Left hindlimb (tissue), 1 donor: ENCODE data around the gene GPC6.

Source experiments
- DNase-seq: peaks from one replicate; pipeline ENCODE4 v3.0.0-alpha.2; 2018

The GPC6 gene

DNA sequence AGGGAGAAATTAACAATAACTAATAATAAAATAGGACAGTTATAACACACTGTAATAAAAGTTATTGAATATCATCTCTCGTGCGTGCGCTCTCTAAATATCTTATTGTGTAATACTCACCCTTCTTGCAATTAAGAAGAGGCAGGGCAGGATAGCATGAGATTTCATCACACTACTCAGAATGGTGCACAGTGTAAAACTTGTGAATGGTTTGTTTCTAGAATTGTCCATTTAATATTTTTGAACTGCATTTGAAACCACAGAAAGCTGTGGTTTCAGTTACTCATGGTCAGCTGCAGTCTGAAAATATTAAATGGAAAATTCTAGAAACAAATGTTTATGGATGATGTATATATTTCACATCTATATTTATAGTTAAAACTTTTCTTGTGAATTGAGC, 1091.8 kb downstream of the GPC6 start:
- no peak for DNase-seq

DNA sequence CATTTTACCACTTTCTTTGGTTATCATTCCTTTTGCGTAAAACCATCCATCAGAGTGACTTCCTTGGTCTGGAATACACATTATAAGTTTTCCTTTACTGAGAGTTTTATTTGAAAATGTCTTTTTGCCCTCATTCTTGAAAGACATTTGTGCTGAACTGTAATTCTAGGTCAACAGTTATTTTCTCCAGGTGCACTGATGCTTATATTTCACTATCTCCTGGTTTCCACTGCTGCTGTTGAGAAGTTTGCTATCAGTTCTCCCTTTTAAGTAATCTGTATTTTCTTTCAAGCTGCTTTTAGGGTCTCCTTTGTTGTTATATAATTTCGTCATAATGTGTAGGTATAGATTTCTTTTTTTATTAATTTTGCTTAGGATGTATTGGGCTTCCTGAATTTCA, 1092.9 kb downstream of the GPC6 start:
- no peak for DNase-seq

DNA sequence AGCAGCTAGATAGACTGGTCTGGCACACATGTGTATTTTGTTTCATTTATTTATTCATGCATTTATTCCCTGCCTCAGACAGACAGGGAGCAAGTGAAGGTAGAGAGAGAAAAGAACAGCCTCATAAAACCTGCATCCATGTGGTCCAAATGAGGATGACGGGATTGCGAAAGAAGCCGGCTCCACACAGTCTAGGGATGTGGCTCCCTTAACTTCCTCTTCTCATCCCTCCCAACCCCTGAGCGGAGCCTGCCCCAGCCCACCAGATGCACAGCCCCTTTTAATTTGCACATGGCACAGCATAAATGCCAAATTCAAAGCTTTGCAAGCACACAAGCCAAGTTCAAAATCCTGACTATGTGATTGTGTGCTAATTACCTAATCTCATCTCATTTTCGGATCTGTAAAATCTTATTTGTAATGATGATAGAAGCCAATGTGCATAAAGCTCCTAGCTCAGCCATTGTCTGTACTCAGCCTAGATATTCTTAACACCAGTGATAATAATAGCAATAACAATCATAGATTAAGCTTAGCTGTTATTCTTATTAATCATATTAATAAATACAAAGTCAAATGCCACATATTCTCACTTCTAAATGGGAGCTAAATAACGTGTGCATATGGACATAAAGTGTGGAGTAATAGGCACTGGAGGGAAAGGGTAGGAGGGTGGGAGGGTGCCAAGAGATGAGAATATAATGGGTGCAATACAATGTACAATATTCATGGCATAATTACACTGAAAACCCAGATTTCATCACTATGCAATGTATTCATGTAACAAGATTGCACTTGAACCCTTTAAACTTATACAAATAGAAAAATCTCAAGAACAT, 1096.5 kb downstream of the GPC6 start:
- no peak for DNase-seq

DNA sequence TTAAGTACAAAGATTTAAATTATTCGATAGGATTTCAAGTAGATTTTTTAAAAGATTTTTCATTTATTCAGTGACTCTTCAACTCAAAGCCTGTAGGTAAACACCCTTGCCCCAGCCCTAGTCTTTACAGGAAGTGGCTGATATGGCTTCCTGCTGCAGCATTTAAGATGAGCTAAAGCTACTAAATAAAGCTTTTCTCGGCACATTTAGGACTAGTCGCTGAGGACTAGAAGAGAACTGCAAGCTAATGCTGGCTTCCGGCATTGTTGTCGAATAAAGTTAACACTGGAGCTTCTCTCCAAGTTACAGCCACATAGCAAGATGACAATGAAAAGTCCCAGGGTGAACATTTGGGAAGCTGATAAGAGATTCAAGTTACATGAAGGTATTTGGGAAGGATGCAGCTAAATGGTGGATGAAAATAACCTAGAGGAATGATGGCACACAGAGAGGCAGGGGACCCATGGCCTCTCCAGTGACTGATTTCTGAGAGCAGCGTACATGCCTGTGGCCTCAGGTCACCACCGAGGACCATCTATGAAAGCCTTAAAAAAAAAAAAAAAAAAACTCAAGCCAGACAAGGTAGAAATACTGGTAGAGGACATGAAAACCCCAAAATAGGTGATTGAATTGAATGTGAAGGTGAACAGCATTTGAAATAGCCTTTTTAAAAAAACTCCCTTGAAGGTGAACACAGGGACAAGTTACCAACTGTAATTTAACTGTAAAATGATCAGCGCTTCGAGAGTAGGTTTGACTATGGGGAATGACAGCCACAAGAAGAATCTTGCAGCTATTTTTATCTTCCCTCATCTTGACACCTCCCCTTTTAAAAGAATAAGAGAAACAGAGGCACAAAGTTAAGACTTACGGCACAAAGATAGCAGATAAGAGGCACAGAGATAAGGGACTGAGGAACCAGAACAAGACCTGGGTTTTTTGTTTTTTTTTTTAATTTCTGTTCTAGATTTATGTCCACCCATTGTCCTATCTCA, 1097.5 kb downstream of the GPC6 start:
- no peak for DNase-seq

DNA sequence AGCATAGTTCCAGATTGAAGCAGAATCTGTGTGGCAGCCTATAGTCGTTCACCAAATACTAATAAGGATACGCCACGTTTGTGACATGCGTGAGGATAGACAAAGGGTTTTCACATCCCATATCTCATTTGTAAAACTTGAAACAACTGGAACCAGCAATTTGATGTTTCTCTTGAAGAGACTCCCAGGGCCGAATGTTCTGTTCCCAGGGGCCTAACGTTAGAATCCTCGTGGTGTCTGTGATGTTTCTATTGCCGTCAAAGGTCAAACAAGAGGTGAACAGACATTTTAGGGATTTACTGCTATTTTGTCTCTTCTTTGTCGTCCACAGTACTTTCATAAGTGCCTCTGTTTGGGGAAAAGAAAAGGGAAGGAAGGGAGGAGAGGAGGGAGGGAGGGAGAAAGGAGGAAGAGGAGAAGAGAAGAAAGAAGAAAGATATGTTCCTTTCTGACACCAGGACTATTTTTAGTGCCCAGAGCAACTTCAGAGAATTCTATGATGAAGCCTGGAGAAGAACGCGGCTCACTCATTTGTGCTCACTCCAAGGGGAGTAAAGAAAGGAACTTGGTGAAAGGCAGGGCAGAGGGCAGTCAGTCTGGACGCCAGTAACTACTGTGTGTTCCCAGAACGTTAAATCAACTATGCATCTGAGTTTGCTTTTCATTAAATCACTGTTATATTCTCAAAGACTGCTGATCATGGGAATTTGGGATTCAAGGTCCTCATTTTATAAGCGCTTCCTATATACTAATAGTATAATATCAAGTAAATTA, 1098.3 kb downstream of the GPC6 start:
- no peak for DNase-seq

DNA sequence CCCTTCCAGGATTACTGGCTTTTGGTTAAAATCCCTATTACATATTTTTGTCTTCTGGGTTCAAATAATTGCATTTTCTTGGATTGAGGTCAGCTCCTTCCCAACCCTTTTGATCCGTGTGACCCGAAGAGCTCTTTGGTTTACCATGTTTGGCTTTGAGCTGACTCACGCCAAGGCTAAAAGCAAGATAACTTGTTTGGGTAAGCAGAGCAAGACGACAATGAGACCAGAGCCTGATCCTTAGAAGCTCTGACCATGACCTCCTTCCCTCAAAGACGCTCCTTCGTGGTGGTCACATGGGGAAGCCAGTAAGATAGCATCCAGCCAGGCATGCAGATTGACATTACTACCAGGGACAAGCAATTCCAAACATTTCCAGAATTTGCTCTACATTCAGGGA, 1099.0 kb downstream of the GPC6 start:
- DNase-seq = no peak

DNA sequence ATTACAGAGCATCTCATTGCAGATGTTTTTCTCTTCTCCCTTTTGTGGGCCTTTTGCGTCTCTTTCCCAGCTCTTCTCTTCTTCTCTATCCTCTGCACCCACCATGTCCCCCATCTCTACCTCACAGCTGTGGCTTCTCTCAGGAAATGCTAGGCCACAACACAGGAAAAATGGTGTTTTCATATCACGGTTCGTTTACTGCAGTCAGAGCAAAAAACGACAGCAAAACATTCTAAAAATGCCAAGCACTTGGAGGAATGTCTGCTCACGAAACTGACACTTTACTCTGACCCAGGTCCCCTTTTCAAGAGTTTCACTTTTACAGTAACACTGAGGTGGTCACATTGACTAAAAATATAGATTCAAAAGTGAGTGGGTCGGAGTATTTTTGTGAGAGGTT, 1100.7 kb downstream of the GPC6 start:
- no peak for DNase-seq

DNA sequence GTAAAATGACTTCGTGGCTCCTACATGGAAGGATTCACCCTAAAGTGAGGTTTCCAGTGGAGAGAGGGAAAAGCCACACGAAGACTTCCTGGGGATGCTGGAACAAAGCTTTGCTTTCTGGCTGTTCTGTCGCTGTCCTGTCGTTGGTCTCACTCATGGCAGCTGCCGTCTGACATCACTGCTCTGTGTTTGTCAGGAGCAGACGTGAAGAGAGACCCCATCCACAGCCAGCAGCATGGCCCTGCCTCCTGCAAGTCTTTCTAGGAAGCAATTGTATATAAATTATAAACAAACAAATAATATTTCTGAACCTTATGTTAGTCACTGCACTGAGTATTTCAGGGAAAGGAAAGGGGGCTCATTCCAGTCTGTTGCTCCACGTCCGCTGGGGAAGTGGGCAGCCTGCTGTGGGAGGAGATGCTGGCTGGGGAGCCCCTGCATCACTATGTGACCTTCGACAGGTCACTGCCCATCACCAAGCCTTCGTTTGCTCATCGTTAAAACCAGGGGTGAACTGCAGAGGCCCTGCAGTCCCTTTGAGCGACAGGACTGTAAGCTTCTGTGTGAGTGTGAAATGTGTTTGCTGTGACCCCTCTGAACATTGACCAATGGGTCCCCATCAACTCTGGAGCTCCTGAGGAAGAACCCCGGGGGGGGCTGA, 1101.9 kb downstream of the GPC6 start:
- DNase-seq = no peak

DNA sequence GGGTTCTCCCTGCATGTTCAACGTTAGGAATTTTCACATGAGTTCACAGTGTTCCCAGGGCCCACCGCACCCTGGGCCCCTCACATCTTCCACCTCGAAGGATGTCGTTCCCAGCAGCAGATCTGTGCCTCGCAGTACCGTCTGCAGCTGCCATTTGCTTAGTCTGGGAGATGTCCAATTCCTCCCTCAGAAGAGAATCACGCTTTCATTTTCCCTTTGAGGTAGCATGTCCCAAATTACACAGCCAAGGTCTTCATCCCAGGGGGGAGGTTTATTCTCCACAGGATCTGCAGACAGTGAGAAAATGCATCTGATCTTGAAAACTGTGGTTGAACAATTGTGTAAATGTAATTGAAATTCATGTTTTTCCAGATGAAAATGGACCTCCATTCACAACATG, 1102.7 kb downstream of the GPC6 start:
- DNase-seq = no peak

DNA sequence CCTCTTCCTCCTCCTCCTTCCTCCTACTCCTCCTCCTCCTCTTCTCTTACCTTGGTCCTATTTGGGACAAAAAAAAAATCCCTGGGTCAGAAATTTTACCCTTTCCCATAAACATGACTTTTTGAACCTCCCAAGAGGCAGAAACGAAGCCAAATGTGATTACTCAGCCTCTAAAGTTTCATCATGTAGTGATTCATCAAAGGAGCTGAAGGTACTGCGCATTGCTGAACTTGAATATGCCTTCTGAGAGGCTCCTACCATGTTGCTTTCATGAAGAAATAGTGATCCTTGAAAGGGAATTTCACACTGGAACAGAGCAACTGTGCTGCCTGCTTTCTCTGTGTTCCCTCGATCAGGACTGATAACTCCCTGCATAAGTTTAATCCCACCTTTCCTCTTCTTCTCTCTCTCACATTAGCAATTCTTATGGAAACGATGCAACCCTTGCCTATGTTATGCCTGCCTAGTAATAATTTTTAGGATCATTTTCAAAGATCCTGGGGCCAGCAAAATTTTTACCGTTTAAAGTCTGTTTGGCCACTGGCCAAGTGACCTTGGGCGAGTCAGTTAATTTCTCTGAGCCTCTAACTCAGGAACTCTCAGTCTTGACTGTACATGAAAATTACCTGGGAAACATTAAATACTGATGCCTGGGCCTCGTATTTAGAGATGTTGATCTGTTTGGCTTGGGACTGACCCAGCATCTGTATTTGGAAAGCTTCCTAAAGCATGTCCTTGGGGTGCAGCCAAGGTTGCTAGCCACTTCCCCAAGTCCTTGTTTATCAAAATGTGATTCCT, 1103.3 kb downstream of the GPC6 start:
- DNase-seq = no peak

DNA sequence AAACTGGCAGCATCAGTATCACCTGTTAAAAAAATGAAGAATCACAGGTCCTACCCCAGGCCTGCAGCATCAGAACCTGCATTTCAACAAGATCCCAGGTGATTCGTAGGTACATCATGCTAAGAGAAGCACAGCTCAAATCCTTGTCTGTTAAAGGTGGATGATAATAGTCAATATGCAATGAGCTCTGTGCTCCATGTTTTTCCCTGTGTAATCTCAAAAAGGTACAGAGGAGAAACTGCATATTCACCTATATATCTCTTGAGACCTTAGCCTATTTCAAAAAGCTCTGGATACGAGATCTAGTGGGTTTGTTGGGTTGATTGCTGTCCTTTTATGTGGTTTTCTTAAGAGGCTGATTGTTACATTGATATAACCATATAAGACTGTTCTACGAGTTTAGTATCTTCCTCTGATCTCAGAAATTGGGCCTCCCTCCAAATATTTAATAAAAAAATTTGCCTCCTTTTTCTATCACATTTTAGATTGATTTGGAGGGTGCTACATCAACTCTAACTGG, 1104.0 kb downstream of the GPC6 start:
- no peak for DNase-seq

DNA sequence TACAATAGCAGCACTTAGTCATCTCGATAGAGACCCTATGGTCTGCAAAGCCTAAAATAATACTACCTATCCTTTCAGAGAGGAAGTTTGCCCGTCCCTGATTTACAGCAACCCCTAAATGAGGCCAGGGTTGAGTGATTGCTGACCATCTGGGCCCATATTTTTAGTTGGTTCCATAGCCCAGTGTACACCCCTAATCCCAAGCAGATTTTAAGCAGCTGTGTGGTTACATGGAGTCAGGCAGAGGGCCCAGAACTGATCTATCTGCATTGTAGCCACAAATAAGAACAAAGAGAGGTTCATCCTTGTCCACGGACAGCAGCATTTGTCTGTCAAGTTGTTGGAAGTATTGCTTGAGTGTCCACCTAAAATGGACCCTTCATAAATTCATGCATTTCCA, 1104.7 kb downstream of the GPC6 start:
- no peak for DNase-seq

DNA sequence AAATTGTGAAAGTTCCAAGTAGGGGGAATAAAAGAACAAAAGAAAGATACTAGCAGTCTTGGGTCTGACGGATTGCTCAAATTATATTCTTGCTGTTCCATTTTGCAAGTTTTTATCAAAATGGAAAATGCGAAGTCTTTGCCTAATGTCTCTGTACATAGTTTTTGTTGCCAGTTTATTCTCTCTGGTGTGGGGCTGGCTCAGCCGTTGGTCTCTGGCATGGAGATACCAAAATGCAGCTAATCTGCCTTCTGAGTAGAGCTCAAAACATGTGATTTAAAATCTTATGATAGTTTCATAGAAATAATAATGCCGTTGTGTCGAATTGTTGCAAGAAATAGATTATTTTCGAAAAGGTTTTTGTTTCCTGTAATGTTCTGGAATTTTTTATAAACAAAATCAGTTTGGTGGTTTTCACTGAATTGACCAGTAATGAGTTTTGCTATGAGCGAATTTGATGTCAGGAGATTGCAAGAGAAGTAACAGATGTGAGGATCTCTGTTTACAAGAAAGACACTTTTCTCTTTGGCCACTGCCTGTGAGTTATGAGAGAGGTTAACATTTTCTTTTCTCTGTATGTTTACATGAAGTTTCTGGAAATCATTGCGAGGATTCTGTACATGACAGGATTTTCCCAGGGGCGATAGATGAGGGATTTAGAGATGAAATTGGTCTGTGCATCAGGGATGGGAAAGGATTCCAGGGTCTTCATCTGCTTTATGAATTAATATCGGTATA, 1105.9 kb downstream of the GPC6 start:
- no peak for DNase-seq

DNA sequence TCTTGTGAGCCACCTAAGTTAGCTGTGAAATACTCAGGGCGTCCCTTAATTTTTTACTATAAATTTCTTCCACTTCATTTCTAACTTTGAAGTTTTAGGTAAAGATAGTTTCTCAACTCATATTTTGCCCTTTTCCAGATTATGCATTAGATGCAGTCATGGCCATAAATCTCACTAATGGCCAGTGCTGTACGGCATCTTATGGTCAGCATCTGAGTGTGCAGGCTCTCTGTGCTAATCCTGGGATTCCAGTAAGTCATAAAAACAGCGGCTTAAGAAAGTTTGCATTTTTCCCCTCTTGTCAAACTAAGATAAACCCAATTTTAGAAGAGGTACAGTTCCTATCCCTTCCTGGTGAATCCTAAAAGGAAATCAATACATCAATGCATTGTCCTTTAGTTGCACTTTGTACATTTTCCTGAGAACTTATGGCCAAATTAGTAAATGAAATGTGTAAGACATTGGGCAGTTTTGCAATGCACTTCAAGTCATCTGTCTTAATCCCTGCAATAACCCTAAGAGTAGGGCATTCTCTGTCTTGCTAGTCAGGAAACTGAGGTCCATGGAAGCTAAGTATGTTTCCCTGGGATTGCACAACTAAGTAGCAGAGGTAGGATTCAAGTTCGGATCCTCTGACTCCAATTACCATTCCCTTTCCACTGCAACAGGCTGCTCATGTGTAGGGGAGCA, 1106.7 kb downstream of the GPC6 start:
- DNase-seq = no peak

DNA sequence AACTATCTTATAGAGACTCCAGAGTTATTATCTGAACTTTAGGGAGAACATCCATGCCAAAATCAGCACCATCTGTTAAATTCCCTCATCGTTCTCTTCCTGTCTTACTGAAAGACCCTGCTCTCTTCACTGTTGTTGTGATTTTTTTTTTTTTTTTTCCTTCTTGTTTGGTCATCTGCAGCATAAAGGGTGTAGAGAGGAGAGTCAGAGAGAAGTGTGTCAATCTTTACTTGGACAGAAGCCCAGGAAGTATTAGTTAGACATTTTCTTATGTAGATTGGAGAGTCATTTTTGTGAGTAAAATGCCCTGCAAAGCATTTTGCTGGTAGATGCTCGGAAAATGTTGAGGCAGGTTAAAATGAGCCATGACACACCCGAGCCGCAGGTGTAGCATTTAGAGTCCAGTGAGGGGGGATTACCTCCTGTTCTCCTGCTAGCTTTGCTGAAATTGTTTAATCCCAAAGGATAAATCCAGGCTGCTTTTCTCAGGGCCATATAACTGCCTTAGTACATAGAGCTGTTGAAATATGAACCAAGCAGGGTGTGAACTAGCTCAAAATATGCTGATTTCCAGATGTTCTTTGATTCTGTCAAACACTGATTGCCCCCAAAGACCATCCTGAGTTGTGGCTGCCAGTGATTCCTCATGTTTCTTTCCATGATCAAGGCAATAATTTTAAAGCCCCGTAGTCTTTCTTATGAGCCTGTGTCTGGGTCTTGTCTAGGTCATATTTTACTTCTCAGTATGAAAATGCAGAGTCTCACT, 1109.3 kb downstream of the GPC6 start:
- no peak for DNase-seq

DNA sequence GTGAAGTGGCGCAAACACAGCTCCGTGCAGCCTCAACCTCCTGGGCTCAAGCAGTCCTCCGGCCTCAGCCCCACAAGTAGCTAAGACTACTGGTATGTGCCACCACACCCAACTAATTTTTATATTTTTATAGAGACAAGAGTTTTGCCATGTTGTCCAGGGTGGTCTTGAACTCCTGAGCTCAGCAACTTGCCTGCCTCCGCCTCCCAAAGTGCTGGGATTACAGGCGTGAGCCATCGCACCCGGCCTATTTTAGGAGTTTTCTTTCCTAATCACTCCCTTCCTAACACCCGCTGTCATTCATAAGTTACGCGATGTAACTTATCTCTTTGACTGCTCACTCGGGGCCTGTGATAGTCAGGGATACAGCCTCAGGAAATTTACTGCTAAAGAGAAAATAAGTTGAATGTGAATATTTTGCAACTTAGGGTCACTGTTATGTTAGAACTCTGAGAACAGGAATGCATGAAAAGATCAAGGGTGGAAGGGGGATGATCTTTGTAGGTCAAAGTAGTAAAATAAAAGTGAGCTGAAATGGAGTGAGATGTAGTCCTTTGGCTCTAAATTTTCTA, 1112.6 kb downstream of the GPC6 start:
- DNase-seq = no peak

DNA sequence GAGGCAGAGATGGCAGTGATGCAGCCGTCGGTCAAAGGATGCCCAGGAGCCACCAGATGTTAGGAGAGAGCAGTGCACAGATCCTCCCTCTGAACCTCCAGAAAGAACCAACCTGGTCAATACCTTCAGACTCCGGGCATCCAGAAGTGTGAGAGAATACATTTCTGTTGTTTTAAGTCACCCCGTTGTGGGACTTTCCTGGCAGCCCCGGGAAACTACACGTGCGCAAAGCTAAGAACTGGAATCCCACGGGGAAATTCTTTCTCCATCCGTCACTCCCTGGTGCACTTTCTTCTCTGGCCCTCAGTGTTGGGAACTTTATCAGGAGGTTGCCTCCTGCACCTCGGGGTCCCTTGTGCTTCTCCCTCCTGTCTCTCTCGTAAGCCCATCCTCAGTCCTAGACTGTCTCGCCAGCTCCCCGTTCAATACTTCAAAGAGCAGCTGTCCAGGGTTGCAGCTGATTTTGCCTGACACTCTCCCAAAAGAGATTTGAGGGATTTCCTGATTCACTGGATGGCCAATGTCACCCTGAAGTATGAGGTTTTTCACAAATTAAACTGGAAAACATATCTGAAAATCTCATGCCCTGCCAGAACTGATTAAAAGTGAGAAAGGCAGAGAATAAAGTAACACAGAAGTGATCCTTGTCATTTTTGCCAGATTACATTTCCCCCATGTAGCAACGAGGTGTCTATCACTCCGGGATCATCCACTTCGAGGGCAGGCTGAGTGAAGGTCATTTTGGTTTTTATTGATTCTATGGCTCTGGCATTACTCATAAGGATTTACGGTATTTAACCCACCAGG, 1116.0 kb downstream of the GPC6 start:
- DNase-seq = no peak

DNA sequence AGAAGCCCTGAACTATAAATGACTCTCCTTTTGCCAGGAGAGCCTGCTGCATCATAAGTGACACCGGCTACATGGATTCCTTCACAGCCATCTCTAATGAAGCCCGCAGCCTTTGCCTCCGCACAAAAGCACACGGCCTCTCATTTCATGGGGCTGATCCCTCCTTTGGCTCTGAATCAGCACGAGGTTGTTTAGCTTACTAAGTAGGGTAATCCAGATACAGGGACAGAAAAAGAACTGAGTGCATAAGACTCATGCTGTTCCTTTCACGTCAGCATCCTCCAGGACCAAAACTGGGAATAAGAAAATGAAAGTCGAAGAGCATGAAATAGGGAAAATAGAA, 1116.6 kb downstream of the GPC6 start:
- DNase-seq = no peak
